Astrocyte of the cerebellum (primary cell): ENCODE results near the gene RGMA.
A peak's percentile ranks its signal among the peaks of the same experiment; 100 is the strongest.

Experiments used
- DNase-seq: peaks from one replicate; pipeline ENCODE4 v3.0.0-alpha.2; 2011; ENCODE audit warnings: low read depth
- H3K4me3 ChIP-seq: 2 replicates; pipeline ENCODE4 v1.5.1; 2011; ENCODE audit warnings: mild to moderate bottlenecking, low read depth, low read length, moderate library complexity
- CTCF ChIP-seq: IDR thresholded peaks from 2 replicates; pipeline ENCODE4 v1.5.1; 2012; ENCODE audit warnings: low read length, low read depth, moderate library complexity, mild to moderate bottlenecking; ENCODE audit errors: missing control alignments
- in situ Hi-C: cut with HindIII; loops from 2 replicates; pipeline ENCODE4 v1.10.0; 2017; ENCODE audit warnings: low sequenced_read_pairs

RGMA gene

GRCh38 chr15:93051236-93052089 lies 37.5 kb downstream of the RGMA start:
- no peak overlapping the region for H3K4me3 ChIP-seq
- TF ChIP-seq CTCF = no peak
- in situ Hi-C loops = no loop called here
- DNase-seq = no peak

DNA sequence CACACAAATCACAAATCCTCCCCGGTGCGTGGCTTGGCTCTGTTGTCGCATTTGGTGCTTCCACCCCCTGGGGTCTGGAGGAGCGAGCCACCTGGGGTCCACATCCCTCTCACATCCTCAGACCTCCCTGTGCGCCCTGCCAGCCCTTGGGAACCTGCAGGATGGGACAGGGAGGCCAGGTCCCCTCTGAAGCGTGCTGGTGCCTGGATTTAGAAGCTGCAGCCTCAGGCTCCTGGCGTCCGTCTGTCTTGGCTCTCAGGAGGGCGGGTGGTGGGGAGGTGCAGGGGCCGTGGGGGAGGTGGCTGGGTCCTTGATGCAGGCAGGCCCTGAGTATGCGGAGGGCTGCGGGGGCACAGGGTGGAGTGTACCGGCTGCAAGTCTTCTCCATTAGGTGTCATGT lies 38.4 kb downstream of the RGMA start:
- DNase-seq = no peak
- H3K4me3 ChIP-seq = no peak overlapping the region
- in situ Hi-C loops = no loop called here
- no peak for TF ChIP-seq CTCF

DNA sequence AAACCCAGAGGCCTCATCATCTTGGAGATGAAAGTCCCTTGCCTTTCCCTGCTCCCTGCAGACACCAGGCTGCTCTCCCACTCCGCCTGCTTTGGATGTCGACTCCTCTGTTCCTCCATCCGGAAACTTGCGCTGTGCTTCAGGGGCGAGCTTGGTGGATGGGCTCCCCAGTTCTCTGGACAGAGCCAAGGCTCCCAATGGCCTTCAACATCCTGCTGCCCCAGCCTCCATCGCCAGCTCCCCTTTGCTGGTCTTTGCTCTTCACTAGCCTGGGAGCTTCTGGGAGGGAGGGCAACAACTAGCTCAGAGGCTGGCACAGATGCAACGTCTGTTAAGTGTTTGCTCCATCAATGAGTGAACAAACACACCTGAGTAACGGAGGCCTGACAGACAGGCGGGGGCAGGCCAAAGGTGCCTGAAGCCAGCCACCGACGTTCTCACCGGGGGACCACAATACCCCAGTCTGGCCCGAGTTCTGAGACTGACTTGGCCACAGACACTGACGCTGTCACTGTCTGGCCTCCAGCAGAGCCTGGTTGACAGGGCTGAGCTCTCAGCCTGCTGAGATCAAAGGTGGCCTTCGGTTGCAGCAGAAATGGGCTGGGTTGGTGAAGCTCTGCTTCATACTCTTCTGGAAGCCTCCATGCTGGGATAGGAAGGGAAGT lies 39.0 kb downstream of the RGMA start:
- DNase-seq = no peak
- TF ChIP-seq CTCF = no peak
- in situ Hi-C loops = no loop called here
- H3K4me3 ChIP-seq = no peak overlapping the region

DNA sequence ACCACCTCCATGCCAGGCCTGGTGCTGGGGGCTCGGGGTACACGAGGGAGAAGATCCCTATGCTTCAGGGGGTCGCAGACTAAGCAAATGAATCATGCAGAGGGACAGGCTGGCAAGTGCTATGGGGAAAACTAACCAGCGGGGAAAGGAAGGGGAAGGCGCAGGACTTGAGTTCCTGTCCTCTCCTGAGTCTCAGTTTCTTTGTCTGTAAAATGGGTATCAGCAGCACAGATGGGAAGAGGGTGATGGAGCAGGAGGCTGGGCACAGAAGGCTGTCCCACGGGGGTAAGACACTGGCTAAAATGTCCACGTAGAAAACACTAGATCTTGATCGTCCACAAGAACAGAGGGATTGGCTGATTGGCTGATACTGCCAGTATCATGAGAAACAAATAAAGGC lies 39.8 kb downstream of the RGMA start:
- in situ Hi-C loops = no loop called here
- DNase-seq = no peak
- TF ChIP-seq CTCF = no peak
- no peak overlapping the region for H3K4me3 ChIP-seq

GRCh38 chr15:93048759-93049161 lies 40.3 kb downstream of the RGMA start:
- H3K4me3 ChIP-seq = no peak overlapping the region
- TF ChIP-seq CTCF = no peak
- DNase-seq = peak; percentile 51
- in situ Hi-C loops = no loop called here

DNA sequence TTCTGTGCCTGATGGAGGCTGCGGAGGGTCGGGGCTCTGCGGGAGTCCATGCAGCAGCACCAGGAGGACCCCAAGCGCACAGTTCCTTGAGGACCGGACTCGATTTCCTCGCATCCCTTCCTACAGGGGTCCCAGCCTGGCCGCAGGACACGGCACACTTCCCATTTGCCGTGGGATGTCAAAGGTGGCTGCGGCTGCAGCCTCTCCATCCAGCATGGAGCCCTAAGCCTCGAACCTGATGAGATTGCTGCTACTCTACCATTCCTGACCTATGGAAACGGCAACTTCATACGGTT lies 40.6 kb downstream of the RGMA start:
- no peak overlapping the region for H3K4me3 ChIP-seq
- DNase-seq = no peak
- no peak for TF ChIP-seq CTCF
- in situ Hi-C loops = no loop called here
